SK-N-DZ (cell line): Measurements from ENCODE around the gene CCDC88B.
"Not testable (repeated sequence)": the region's sequence is repeated elsewhere in the genome, so short reads cannot be mapped to it uniquely, and the experiment has no call there.

Experiments used
- DNase-seq: peaks from one replicate; pipeline ENCODE4 v3.0.0-alpha.2; 2015; ENCODE audit warnings: low spot score

CCDC88B gene

GRCh38 chr11:64304316-64305072, 35.5 kb upstream of the CCDC88B start:
- peak; percentile 92 for DNase-seq

- peak; percentile 99 for DNase-seq
Measured at GRCh38 chr11:64305075-64305690, 34.8 kb upstream of the CCDC88B start, which contains the start of gene ESRRA. Gene ESRRA (plus strand): TSS chr11:64305524. CDS start chr11:64307180, 1,656 bp downstream.

- peak; percentile 82 for DNase-seq
Measured at GRCh38 chr11:64305691-64306562, 34.1 kb upstream of the CCDC88B start.

GRCh38 chr11:64306563-64306875, 33.5 kb upstream of the CCDC88B start:
- DNase-seq = no peak

- no peak for DNase-seq
Measured at GRCh38 chr11:64306876-64307622, 33.0 kb upstream of the CCDC88B start.

- not testable (repeated sequence) for DNase-seq
Measured at GRCh38 chr11:64307795-64308194, 32.2 kb upstream of the CCDC88B start.

GRCh38 chr11:64312947-64313346, 27.1 kb upstream of the CCDC88B start:
- no peak for DNase-seq

- DNase-seq = no peak
Measured at GRCh38 chr11:64313491-64314145, 26.4 kb upstream of the CCDC88B start.

GRCh38 chr11:64314146-64314804, 25.7 kb upstream of the CCDC88B start:
- DNase-seq = no peak

GRCh38 chr11:64314805-64315561, 25.0 kb upstream of the CCDC88B start:
- no peak for DNase-seq

- not testable (repeated sequence) for DNase-seq
Measured at GRCh38 chr11:64315667-64316526, 24.1 kb upstream of the CCDC88B start.

GRCh38 chr11:64316672-64317324, 23.2 kb upstream of the CCDC88B start:
- DNase-seq = peak; percentile 35

GRCh38 chr11:64317325-64317960, 22.6 kb upstream of the CCDC88B start, which contains the start of gene TRMT112:
Gene TRMT112 (minus strand): TSS chr11:64317559. CDS start chr11:64317526, 33 bp downstream.
- peak; percentile 99 for DNase-seq

- DNase-seq = peak; percentile 96
Measured at GRCh38 chr11:64317961-64318765, 21.8 kb upstream of the CCDC88B start, which contains the start of gene PRDX5. Gene PRDX5 (plus strand): TSS chr11:64318121. CDS start chr11:64318216, 95 bp downstream.

GRCh38 chr11:64318766-64319761, 20.9 kb upstream of the CCDC88B start:
- DNase-seq = no peak
